Naive thymus-derived CD4-positive, alpha-beta T cell (primary cell): ENCODE measurements around the gene CLDN34. TPM values are rescaled to one million over a fixed set of nuclear protein-coding genes. Genes with fewer than 3 reads are reported as not detected.

Experiments used
- ATAC-seq: fragments of 150-1000 bp; cut with Tn5 transposase; 2 replicates; pipeline ENCODE4 v1.10.0; 2021; ENCODE audit warnings: mild to moderate bottlenecking, moderate library complexity
- CTCF ChIA-PET: fragments of 350-600 bp; sonication (Branson Sonifier 250); formaldehyde crosslinking; loops from one replicate; lab custom pipeline; 2021; ENCODE audit warnings: antibody characterized with exemption; lab: Charles Lee
- POLR2A ChIA-PET: fragments of 350-600 bp; sonication (Branson Sonifier 250); formaldehyde crosslinking; loops from one replicate; lab custom pipeline; 2021; ENCODE audit warnings: antibody characterized with exemption, inconsistent platforms; lab: Charles Lee
- DNase-seq, 9 donors: peaks; one replicate each; pipeline versions ENCODE4 v3.0.0 to v3.0.0-alpha.2; 2020 to 2022; ENCODE audit warnings: mixed read lengths in 1 of 9
- H3K27ac ChIP-seq: one replicate; pipeline ENCODE4 v1.7.0; 2013; ENCODE audit warnings: mild to moderate bottlenecking, low read depth, low read length, moderate library complexity
- H3K27me3 ChIP-seq, 2 donors: one replicate each; pipeline ENCODE4 v1.7.0; 2013; ENCODE audit warnings: low read length in 2 of 2, mild to moderate bottlenecking in 2 of 2, moderate library complexity in 2 of 2; ENCODE audit not compliant: control insufficient read depth in 2 of 2, insufficient read depth in 2 of 2
- H3K36me3 ChIP-seq, 3 experiments: 1 replicate in 2 of 3; 2 replicates in 1 of 3; pipeline ENCODE4 v1.7.0; 2013; ENCODE audit warnings: low read length in 3 of 3, mild to moderate bottlenecking in 3 of 3, moderate library complexity in 1 of 3; ENCODE audit not compliant: insufficient read depth in 3 of 3, control insufficient read depth in 2 of 3
- H3K4me1 ChIP-seq, 2 donors: one replicate each; pipeline ENCODE4 v1.7.0; 2013; ENCODE audit warnings: low read length in 2 of 2, mild to moderate bottlenecking in 2 of 2, moderate library complexity in 1 of 2; ENCODE audit not compliant: control insufficient read depth in 2 of 2, insufficient read depth in 2 of 2
- H3K4me3 ChIP-seq: 2 replicates; pipeline ENCODE4 v1.7.0; 2013; ENCODE audit warnings: mild to moderate bottlenecking, low read length
- H3K9me3 ChIP-seq, 3 experiments: 1 replicate in 2 of 3; 2 replicates in 1 of 3; pipeline ENCODE4 v1.7.0; 2013; ENCODE audit warnings: low read length in 3 of 3; ENCODE audit not compliant: control insufficient read depth in 2 of 3
- H3K27ac Mint-ChIP-seq, 9 donors: one replicate each; pipeline ENCODE4 v1.8.0; 2020 to 2022; ENCODE audit warnings: mixed read lengths in 9 of 9, mild to moderate bottlenecking in 8 of 9, moderate library complexity in 5 of 9, inconsistent platforms in 2 of 9
- H3K27me3 Mint-ChIP-seq, 5 donors: one replicate each; pipeline ENCODE4 v1.8.0; 2021 to 2022; ENCODE audit warnings: mixed read lengths in 5 of 5, mild to moderate bottlenecking in 1 of 5
- H3K36me3 Mint-ChIP-seq, 5 donors: one replicate each; pipeline ENCODE4 v1.8.0; 2020 to 2022; ENCODE audit warnings: mixed read lengths in 5 of 5, mild to moderate bottlenecking in 3 of 5, inconsistent platforms in 1 of 5
- H3K4me1 Mint-ChIP-seq, 7 donors: one replicate each; pipeline ENCODE4 v1.8.0; 2020 to 2022; ENCODE audit warnings: mixed read lengths in 7 of 7, mild to moderate bottlenecking in 3 of 7, inconsistent platforms in 1 of 7
- H3K4me3 Mint-ChIP-seq, 10 donors: one replicate each; pipeline ENCODE4 v1.8.0; 2020 to 2022; ENCODE audit warnings: mild to moderate bottlenecking in 10 of 10, mixed read lengths in 10 of 10, moderate library complexity in 6 of 10, inconsistent platforms in 2 of 10
- H3K9me3 Mint-ChIP-seq, 11 donors: one replicate each; pipeline ENCODE4 v1.8.0; 2020 to 2022; ENCODE audit warnings: mixed read lengths in 11 of 11, mild to moderate bottlenecking in 4 of 11, inconsistent platforms in 1 of 11, moderate library complexity in 1 of 11
- intact Hi-C, 2 donors: fragments of 100-400 bp; cut with micrococcal nuclease; formaldehyde crosslinking; loops; one replicate each; pipeline ENCODE4 v1.15.1; 2023
- polyA plus RNA-seq, 2 donors: library from polyadenylated mRNA; unstranded; fragments of 300-500 nt; fragmentation: Illumina TruSeq; gene quantifications; one replicate each; pipeline ENCODE4 v1.2.3, GENCODE V29; 2021
- total RNA-seq, 6 experiments: library from RNA in 5 of 6; stranded (reverse) in 5 of 6; gene quantifications; 1 replicate in 5 of 6; 2 replicates in 1 of 6; pipeline ENCODE4 v1.2.3 and lab custom pipeline; 2021 to 2026

The CLDN34 gene
- total and polyA plus RNA-seq, 7 experiments from 2014 or later, result not detected

DNA sequence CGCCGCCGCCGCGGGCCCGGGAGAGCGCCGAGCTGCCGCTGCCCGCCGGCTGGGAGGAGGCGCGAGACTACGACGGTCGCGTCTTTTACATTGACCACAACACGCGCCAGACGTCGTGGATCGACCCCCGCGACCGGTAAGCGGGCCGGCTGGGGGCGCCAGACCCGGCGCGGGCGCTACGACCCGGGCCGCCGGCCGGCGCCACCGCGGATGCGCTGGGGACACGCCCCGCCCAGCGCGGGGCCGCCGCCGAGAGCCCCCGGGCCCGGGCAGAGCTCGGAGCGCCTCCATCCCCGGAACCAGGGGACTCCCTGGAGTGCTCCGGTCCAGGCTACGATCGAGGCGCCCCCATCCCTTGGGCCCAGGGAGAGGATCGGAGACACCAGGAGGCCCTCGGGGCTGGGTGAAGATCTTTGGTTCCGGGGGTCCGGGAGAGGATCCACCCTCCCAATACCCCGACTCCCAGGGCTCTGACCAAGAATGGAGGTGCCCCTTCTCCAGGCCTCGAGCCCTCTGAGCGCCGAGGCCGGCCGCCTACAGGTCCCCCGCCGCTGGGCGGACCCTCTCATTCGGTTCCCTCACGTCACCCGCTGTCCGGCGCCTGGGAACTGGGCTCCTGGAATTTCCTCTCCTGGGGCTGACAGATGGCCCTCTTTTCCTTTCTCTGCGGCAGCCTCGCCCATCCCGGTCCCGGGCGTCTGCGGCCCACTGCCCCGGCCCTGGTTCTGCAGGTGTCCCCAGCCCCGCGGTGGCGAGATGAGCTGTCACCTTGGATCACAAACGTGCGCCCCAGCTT is 48.8 kb downstream of the CLDN34 start:
- Mint-ChIP-seq H3K9me3 (peaks cover 0 to 6% (median 0%) of the 10 kb centered on the region in 11 donors), H3K27ac (peak overlapping the region in 7 of 9 donors; percentile 22 to 86 (median 48)), H3K27me3 (peaks cover 0 to under 1% (median 0%) of the 10 kb centered on the region in 5 donors), H3K36me3 (peaks cover 0 to 8% (median 0%) of the 10 kb centered on the region in 5 donors), H3K4me3 (peak overlapping the region; percentile 57 to 84 (median 80)), H3K4me1 (peaks cover 16 to 46% (median 38%) of the 10 kb centered on the region in 7 donors)
- Histone ChIP-seq H3K4me1 (peaks cover 6 to 13% of the 10 kb centered on the region in 2 donors), H3K9me3 (no peaks in the 10 kb centered on the region), H3K27ac (no peak overlapping the region), H3K36me3 (no peaks in the 10 kb centered on the region), H3K4me3 (no peak overlapping the region), H3K27me3 (no peaks in the 10 kb centered on the region)
- intact Hi-C loops, result loop anchor here (1.0 to 10.0 kb wide), 6 partner anchors 55 to 1751 kb away; partner anchors contain the start of gene MSL3 (in 1 of the 2)
- CTCF ChIA-PET, result interaction anchor here (1.9 kb wide), 1 partner anchor 98 kb away, joined by 6 read pairs; no protein-coding TSS in a partner anchor
- DNase-seq (peak in 2 of 9 donors; percentile 8 to 31), ATAC-seq (peak; percentile 0)
- POLR2A ChIA-PET, result interaction anchor here (0.7 to 1.2 kb wide), 5 partner anchors 69 to 394 kb away, joined by 3 to 6 read pairs (median 4); no protein-coding TSS in a partner anchor

DNA sequence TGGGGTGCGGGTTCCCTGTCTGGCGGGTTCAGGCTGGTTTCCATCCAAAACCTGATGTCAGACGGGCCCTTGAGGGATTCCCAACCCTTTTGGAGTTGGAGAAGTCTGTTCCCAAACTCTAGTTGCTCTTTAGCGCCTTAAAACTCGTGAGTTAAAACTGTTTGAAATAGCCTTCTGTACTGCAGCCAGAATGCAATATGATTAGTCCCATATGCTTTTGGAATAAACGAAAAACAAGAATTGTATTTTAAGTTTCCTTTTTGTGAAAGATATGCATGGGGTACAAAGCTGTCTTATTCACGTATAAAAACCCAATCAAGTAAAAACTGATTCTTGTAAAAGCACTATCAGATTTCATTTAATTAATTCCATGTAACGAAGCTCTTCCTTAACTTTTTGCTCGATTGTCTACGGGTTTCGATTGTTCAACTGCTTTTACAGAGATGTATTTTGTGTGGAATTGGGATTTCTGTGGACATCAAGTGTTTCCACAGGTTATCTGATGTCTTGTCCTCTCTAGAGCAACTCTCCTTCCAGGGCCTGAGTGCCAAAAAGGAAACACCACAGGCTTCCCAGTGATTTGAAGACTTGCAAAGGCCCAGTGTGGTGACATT is 49.5 kb downstream of the CLDN34 start:
- Mint-ChIP-seq H3K27me3 (no peaks in the 10 kb centered on the region), H3K36me3 (peaks cover 0 to 8% (median 0%) of the 10 kb centered on the region in 5 donors), H3K4me1 (peaks cover 11 to 43% (median 31%) of the 10 kb centered on the region in 7 donors), H3K4me3 (peak overlapping the region; percentile 57 to 84 (median 80)), H3K27ac (peak overlapping the region in 8 of 9 donors; percentile 10 to 86 (median 43)), H3K9me3 (peaks cover 0 to 6% (median 0%) of the 10 kb centered on the region in 11 donors)
- peaks cover 3 to 7% of the 10 kb centered on the region in 2 donors for H3K4me1 ChIP-seq
- H3K27ac ChIP-seq, result no peak overlapping the region
- no peaks in the 10 kb centered on the region for H3K9me3 ChIP-seq
- DNase-seq (no peak), ATAC-seq (no peak)
- intact Hi-C loops, result loop anchor here (5.0 to 10.0 kb wide), 2 partner anchors 1738 to 1751 kb away; partner anchors contain the start of gene MSL3 (in 1 of the 2)
- H3K36me3 ChIP-seq, result no peaks in the 10 kb centered on the region
- ChIA-PET POLR2A (interaction anchor here (0.6 to 1.2 kb wide), 5 partner anchors 30 to 665 kb away, joined by 3 to 4 read pairs (median 4); no protein-coding TSS in a partner anchor), CTCF (interaction anchor here (1.1 to 1.9 kb wide), 2 partner anchors 98 to 101 kb away, joined by 4 to 6 read pairs; no protein-coding TSS in a partner anchor)
- H3K27me3 ChIP-seq, result no peaks in the 10 kb centered on the region
- no peak overlapping the region for H3K4me3 ChIP-seq

DNA sequence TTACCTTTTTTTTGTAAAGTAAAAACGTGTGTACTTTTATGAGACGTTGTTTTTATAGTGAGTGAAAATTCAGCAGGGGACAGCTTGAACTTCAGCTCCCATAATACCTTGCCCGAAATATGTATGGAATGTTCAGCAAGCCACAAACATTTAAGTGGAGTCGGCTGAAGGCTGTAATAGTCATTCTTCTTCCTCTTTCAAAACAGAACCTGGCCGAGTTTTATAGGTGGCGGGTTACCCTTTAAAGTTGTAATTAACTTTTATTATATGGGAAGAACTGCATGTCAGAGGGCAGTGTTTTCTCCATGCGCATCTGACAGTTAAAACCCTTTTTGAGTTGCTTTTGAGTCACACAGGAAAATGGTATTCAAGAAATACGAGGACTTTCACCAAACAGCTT is 50.7 kb downstream of the CLDN34 start:
- H3K4me3 Mint-ChIP-seq, result peak overlapping the region in 4 of 10 donors; percentile 27 to 81 (median 33)

More for the DNA sequence above, 50.7 kb downstream of the CLDN34 start:
- Mint-ChIP-seq H3K9me3 (peaks cover 0 to 6% (median 0%) of the 10 kb centered on the region in 11 donors), H3K36me3 (peaks cover 0 to 6% (median 0%) of the 10 kb centered on the region in 5 donors), H3K27me3 (no peaks in the 10 kb centered on the region), H3K4me1 (peaks cover 4 to 34% (median 21%) of the 10 kb centered on the region in 7 donors), H3K27ac (no peak overlapping the region)
- Histone ChIP-seq H3K27ac (no peak overlapping the region), H3K9me3 (no peaks in the 10 kb centered on the region), H3K4me1 (peaks cover 0 to 3% of the 10 kb centered on the region in 2 donors), H3K27me3 (no peaks in the 10 kb centered on the region), H3K4me3 (no peak overlapping the region), H3K36me3 (no peaks in the 10 kb centered on the region)
- intact Hi-C loops, result loop anchor here (5.0 to 10.0 kb wide), 2 partner anchors 1737 to 1749 kb away; partner anchors contain the start of gene MSL3 (in 1 of the 2)
- no peak for DNase-seq
- ChIA-PET CTCF (interaction anchor here (0.6 to 1.1 kb wide), 2 partner anchors 9 to 100 kb away, joined by 4 read pairs; no protein-coding TSS in a partner anchor), POLR2A (no interaction called here)
- no peak for ATAC-seq

Other genes starting within 250 kb of the CLDN34 start
- not detected for gene GPR143, start 201.5 kb upstream of the CLDN34 start, total RNA-seq
- gene GPR143, start 201.5 kb upstream of the CLDN34 start, polyA plus RNA-seq, result under 1 TPM in 1 of 2 donors, not detected in 1; 0.20 TPM
- gene SHROOM2, start 180.9 kb upstream of the CLDN34 start, total RNA-seq, result not detected
- not detected for gene SHROOM2, start 180.9 kb upstream of the CLDN34 start, polyA plus RNA-seq
- under 1 TPM in 4 of 5 experiments, not detected in 1; 0.11 to 0.42 (median 0.20) TPM for gene CLCN4, start 189.6 kb downstream of the CLDN34 start, total RNA-seq
- under 1 TPM in 1 of 2 donors, not detected in 1; 0.02 TPM for gene CLCN4, start 189.6 kb downstream of the CLDN34 start, polyA plus RNA-seq